ENCODE results near the gene PLB1.

The PLB1 gene

DNA sequence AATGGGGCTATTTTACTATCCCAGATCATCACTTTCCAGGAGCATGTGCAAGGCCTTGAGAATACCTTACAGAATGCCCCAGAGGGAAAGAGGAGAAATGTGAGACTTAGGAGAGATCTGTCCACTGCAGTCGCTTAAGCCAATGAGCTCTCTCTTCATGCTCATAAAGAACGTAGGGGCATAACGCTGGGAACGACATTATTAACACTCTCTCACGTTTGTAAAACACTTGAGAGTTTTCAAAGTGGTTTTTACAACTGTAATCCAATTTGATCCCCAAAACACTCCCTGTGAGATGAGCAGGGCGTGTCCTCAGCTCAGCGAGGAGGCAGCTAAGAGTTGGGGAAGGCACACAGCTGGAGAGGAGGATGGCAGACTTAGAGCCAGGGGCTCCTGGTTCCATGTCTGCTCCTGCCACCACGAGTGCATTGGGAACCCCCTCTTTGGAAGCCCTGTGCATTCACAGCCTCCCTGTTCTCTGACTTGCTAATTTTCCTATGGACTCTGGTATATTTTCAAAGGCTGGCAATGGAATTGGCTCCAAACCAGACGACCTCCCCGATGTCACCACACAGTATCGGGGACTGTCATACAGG, 97.4 kb downstream of the PLB1 start:
- DNase-seq, result no peak

DNA sequence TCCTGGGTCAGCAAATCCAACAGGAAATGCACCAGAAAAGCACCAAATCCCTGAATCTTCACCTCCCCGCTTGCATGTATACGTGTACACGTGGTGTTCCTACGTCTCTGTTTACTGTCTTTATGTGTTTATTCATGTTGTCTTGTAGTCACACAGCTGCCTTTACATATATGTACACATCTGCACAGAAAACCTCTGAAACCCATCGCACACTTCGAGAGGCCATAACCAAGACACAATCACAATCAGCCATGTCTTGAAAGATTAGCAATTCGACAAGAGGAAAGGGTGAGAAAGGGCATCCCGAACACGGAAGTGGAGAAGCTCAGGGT, 98.1 kb downstream of the PLB1 start:
- no peak for DNase-seq

DNA sequence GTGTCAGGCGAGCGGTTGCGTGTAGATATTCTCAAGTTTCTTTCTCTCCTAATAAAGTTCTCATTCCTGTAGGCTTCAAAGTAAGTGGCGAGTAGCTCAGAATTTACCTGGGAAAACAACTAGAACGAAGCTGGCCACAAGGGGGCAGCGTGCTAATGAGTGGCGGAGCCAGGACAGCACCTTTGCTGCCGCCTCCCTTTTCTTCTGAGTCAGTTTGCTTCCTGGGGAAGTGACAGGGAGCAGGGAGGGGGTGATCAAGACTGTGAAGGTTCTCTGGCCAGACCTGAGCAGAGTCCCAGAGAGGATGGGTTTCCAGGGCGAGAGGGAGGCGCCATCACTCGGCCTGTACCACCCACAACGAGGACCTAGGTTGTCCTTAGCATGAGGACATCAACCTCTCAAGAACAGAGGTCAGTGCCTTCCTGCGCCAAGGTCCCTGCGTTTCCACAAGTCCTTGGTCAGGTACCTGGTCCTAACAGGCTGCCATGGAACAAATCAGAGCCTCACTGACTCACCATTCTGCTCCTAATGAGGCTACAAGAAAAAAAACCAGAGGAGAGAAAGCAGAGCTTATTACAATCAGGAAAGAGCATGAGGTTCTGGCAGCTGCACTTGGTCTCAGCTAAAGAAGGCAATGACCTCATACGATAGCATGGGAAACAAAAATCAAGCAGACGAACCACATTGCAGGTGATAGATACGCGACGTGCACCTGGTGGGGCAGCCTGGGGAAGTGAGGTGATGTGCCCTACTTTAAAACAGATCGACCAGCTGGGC, 98.7 kb downstream of the PLB1 start:
- DNase-seq, result peak; percentile 84

DNA sequence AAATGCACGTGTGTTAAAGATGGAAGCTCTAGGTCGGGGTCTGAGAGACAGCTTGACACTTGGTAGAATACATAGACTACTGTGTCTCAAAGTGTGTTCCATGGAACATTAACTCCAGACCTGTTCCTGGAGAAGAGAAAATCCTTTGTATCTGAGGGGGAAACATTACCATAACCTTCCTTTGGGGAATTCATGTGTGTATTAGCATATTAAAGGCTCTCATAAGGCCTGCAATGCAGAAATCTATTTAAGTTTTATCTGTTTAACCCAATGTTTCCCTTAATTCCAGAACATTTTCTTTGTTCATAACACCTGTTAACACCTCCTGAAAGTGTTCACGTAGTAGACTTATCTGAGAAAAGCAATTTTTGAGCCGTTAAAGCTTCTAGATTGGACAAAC, 99.5 kb downstream of the PLB1 start:
- DNase-seq, result no peak

DNA sequence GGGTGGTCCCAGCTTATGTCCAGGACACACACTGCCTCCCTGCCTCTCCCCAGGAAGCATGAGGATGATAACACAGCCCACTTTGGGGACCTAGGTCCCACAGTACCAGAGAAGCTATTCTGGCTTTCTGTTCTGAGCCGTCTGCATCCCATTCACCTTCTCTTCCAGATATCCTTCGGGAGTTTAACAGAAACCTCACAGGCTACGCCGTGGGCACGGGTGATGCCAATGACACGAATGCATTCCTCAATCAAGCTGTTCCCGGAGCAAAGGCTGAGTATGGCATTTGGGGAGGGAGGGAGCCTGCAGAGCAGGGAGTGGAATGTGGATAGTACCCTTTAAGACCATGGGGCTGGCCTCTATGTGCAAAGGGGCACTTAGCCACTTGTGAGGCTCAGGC, 102.6 kb downstream of the PLB1 start:
- DNase-seq, result no peak

DNA sequence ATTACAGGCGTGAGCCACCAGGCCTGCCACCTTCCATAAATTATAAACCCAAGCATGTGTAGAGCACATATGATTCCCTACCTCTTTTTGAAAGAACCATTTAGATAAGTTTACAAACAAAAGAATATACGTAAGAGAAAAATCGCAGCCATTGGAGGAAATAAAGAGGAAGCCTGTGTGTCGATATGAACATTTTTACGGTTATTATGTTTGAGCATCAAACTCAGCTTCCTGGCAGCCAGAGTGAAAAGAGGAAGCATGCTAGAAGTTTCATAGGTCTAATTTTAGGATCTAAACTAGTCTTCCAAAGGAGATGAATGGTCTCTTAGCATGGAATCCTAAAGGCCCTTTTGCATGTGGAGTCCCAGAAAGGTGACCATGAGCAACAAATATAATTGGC, 104.3 kb downstream of the PLB1 start:
- no peak for DNase-seq

DNA sequence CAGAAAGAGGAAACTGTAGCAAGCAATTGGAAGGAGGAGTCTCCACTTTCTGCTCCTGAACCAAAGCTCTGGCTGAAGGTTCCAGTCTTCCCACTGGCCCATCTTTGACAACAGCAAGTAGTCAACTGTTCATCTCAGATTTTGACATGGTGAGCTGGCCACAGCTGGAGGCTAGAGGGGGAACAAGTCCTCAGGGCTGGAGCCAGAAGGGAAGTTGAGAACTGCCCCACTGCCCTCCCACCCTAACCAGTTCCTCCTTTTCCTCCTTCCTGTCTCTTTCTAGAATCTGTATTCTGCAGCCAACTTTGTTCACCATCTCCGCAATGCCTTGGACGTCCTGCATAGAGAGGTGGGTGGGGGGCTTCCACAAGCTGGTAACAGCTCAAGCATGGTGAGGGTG, 105.8 kb downstream of the PLB1 start:
- no peak for DNase-seq

DNA sequence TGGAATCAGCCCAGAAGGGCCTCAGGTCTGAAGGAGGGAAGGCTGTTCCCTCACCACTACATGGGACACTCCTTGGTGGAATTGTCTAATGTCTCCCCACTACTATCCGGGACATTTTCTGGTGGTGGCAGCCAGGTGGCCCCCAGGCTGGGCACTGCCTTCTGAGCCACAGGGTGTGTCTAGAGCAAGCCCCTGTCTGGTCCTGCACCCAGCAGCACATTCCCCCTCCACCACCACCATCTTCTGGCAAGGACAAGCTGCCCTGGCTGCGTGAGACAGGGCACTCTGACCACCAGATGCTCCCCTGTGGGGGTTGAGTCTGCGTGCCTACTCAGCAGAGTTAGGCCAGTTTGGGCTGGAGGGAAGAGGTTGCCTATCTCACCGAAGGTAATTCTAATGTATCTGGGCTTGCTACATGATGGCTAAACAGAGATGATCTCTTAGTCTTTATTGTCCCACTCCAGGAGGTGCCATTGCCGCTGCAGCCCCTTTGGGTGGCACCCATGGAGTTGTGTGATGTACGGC, 106.3 kb downstream of the PLB1 start:
- DNase-seq, result no peak

DNA sequence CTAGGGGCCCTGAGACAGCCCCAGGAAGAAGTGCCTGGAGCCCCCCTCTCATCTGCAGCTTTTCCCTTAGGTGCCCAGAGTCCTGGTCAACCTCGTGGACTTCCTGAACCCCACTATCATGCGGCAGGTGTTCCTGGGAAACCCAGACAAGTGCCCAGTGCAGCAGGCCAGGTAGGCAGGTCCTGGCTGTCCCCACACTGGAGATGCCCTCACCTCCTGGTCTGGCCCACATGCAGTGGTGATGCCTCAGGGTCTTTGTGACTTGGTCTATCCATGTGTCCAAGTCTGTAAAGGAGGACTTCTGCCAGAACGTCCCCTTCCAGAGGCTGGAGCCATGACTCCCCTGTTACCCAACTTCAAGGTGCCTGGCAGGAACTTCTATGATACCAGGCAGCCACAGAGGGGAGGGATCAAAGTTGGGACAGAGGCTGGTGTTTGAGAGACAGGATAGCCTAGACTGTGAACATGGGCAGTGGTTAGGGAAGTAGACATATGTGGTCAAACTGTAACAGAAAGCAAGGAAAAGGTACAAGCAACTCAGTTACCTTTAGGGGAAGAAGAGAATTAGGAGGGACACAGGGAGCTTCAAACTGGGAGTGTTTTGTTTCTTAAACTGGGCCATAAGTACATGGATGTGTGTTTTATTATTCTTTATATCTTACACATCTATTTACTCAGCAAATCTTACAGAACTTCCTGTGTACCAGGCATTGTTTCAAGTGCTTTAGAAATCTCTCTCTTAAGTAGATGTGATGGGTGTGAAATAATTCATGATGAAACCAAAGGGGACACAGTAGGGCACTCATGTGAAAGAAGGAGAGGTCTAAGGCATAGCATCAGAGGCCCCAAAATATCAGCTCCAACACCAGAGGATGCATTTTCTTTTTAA, 107.1 kb downstream of the PLB1 start:
- no peak for DNase-seq

DNA sequence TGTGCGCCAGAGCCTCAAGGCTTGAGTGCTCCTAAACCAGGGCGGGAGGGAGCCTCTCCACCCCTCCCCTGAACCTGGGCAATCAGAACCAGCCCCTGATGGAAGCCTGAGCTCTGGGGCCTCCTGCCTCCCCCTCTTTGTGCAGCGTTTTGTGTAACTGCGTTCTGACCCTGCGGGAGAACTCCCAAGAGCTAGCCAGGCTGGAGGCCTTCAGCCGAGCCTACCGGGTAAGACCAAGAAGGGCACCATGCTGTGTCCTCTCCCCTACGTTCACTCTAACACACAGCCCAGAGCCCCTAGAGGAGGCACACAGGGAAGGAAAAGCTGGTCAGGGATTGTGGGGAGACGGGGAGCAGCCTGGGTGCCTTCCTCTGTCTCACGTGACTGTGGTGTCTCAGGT, 108.0 kb downstream of the PLB1 start:
- no peak for DNase-seq

DNA sequence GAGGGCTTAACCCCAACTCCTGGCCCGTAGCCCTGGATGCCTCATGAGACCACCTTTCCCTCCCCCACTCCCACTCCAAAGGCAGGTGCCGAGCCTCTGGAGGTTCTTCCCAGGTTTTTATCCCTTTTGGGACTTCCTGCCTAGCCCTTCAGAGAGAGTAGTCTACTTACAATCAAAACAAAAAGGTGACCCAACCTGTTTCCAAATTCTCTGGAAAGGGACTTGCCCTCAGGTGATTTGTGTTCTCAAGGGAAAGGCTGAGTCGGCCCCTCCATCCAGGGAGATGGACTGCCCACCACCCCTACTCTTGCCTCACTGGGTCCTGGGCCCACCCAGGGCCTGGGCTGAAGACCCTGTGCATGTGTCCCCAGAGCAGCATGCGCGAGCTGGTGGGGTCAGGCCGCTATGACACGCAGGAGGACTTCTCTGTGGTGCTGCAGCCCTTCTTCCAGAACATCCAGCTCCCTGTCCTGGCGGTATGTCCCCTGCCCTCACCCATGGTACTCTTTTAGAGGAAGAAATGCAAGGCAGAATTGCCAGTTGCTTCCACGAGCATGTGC, 108.5 kb downstream of the PLB1 start:
- no peak for DNase-seq

DNA sequence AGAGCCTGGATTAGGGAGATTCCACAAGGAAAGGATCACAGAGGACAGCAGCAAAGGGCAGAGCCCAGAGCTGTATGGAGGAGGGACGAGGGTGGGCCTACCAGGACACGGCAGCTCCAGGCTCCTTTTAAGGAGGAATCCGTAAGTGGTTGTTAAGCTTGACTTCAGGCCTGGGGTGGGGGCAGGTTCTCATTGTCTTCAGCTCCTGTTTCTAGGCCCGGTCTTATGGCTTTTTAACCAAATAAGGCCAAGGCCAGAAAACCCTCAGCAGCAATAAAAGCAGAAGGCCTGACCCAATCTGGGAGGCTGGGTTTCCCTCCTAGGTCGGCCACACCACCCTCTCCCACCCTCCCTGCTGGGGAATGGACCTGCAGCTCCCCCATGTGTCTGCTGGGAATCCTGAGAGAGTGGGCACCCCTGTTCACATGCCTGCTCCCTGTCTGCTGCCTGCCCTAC, 111.2 kb downstream of the PLB1 start:
- no peak for DNase-seq

DNA sequence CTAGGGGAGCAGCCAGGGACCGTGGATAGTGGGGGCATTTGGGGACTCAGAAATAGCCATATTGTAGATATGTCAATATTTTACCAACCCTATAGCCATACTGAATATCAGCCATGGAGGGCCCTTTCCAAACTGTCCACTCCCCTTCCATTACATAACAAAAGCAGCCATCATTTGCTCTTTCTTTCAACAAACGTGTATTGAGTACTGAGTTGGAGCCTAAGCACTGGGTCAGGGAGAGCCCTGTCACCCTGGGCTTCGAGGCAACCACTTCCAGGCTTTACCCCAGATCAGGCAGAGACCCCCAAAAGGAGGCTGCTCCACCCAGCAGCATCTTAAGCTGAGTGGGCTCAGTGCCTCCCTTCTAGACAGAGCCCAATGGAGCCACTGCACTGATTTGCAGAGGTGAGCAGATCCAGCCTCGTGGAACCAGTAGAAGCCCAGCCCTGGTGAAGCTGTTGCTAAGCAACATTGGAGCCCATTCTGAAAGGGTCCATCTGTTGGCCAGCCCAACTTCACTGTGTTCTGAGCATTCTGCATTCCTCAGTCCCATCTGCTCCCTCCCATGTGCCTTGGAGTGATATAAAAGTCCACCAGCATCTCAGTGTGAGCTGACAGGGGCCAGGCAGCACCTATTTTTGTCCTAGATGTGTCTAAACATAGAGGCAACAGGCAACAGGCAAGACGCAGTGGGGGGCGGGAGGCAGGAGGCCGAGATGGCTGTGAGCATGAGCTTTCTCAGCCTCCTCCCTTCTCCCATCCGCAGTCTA, 112.1 kb downstream of the PLB1 start:
- DNase-seq, result no peak

DNA sequence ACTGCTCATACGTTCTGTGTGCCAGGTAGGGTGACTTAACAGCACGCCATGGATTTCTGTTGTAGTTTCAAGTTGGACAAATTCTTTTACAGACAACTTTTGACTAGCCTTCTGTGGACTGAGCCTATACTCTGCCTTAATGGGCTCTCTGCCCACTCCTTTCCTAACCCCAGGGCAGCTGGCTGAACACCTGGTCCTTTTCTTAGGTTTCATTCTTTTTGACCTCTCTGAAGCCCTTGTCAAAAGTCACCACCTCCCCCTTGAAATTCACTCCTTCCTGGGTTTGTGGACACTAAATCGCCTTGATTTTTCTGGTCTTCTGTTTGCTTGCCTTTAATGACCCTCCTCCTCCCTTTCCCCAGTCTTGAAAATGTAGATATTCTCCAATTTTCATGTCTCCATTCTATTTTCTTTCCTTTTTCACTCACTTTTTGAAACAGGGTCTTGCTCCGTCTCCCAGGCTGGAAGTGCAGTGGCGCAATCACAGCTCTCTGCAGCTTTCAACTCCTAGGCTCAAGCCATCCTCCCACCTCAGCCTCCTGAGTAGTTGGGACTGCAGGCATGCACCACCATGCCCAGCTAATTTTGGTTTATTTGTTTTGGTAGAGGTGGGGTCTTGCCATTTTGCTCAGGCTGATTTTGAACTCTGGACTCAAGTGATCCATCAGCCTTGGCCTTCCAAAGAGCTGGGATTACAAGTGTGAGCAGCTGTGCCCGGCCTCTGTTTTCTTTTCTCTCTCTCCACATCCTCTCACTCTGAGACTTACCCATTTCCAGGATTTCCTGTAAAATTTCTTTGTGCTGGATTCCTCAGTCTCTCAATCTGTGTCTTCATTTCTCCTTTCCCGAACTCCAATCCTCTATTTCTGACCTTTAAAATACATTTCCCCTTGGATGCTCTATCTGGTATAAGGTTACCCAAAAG, 112.9 kb downstream of the PLB1 start:
- no peak for DNase-seq

DNA sequence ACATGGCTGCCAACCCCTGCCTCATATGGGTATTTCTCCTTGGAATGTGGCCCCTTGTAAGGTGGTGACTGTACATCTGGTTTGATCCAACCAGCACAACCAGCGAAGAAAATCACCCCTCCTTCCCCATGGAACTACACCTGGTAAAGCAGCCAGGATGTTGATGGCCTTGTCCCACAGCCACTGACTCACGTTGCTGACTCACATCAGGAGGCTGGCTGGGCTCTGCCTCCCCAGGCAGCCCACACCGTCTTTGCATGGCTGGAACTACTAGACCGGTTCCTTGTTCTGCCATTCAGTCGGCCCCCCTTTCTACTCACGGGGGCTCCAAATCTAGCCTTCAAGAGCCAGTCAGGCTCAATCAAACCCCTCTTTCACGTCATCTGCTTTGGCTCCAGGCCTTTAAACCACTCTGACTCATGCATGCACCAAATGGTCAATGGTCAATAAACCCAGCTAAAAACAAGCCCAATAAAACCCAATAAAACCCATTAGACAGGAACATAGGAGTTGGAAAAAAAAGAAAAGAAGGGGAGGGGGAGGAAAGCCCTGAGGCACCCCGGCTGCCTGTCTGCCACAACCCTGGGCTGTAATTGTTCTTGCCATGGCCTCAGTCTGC, 114.8 kb downstream of the PLB1 start:
- DNase-seq, result peak; percentile 12

DNA sequence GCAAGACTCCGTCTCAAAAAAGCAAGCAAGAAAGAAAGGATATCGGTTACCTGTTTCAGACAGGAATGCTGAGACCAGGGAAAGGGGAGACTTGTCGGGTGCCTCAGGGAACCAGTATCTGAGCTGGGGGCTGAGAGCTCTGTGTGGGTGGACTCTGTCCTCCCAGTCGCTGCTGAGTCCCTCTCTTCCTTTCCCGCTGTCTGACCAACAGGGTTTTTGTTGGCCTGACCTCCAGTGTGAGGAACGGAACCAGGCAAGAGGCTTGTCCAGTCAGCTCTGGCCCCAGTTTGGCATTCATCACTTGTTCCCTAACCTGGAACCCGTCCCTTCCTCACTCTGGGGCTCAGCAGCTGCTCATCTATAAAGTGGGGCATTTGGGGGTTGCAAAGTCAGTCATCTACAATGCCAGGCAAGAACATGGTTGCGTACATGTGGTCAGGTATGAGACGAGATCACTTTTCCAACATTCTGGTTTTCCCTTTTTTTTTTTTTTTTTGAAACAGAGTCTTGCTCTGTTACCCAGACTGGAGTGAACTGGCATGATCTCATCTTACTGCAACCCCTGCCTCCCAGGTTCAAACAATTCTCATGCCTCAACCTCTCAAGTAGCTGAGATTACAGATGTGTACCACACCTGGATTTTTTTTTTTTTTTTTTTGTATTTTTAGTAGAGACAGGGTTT, 116.4 kb downstream of the PLB1 start:
- no peak for DNase-seq

DNA sequence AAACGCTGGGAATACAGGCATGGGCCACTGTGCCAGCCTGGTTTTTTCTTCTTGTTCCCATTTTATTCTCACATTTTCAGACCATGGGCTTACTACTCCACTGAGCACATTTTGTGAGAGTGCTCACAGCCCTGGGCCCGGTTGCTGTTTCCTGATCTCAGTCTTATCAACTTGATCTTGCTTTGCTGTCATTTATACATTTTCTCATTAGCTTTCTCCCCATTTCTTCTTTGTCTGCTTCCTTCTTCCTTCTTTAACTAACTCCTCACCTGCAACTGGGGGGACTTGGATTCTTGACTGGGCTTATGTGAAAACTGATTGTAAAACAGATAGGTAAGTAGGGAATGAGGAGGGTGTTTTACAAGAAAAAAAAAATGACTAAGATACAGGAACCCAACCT, 117.3 kb downstream of the PLB1 start:
- no peak for DNase-seq

DNA sequence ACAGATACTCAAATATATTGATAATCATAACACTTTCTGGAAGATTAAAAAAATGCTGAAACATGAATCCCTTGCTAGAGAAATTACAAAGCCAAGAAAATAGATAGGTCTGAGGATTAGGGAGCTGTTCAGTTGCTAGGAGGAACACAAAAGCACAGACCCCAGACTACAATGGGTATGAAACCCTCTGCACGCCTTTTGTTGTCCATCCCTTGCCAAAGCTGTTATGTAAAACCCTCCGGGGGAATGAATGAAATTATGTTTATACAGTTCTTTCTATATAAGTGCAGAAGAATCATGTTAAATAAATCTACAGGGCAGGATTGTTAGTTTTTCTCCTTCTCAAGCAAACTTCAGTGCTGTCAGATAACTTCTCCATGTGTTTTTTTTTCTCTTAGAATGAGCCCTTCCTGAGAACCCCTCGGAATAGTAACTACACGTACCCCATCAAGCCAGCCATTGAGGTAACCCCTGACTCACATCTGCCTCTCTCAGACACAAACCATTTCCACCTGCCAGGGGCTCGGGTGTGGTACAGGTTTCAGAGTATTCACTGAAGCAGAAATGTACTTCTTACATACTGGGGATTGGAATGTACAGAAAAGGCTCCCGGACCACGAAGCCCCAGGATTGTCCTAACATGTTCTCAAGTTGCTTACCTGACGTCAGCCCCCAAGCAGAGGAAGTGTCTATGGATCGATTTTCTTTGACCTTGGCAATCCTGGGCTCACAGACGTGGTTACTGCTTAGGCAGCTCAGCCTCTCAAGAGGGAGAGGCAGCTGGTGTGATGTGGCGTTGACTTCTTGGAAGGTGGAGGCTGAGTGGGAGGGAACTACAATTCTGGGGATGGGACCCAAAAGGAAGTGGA, 118.0 kb downstream of the PLB1 start:
- peak; percentile 24 for DNase-seq

DNA sequence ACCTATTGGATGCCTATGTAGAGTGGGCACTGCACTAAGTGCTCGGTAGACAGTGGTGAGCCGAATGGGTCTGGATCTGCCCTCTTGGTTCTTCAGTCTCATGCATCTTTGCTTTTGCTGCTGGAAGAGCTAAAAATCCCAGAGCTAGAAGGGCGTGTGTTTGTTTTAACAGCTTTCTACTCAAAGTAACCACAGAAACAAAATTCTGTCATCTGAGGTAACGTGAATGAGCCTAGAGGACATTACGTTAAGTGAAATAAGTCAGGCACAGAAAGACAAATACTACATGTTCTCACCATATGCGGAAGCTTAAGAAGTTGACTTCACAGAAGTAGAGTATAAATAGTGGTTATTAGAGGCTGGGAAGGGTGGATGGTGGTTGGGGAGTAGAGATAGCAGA, 119.8 kb downstream of the PLB1 start:
- no peak for DNase-seq
